GM19452 (cell line): Measurements from ENCODE around the gene TTC9.

ENCODE experiments used
- ATAC-seq: cut with Tn5 transposase; IDR thresholded peaks from one replicate; pipeline ENCODE4 v1.9.1; 2021; ENCODE audit not compliant: unreplicated experiment

TTC9 gene

GRCh38 chr14:70711451-70711850 lies 69.7 kb downstream of the TTC9 start:
- no peak for ATAC-seq

GRCh38 chr14:70713096-70713495 lies 71.4 kb downstream of the TTC9 start:
- ATAC-seq: no peak

GRCh38 chr14:70713511-70713916 lies 71.8 kb downstream of the TTC9 start:
- no peak for ATAC-seq

GRCh38 chr14:70714055-70714550 lies 72.4 kb downstream of the TTC9 start:
- ATAC-seq: no peak

- ATAC-seq: no peak
Measured at GRCh38 chr14:70716483-70716882, 74.8 kb downstream of the TTC9 start.

- no peak for ATAC-seq
Measured at GRCh38 chr14:70716958-70717357, 75.2 kb downstream of the TTC9 start.

GRCh38 chr14:70718383-70719118 lies 76.8 kb downstream of the TTC9 start:
- no peak for ATAC-seq

- no peak for ATAC-seq
Measured at GRCh38 chr14:70721542-70721941, 79.8 kb downstream of the TTC9 start.

GRCh38 chr14:70722418-70722817 lies 80.7 kb downstream of the TTC9 start:
- ATAC-seq: no peak

GRCh38 chr14:70723276-70723675 lies 81.6 kb downstream of the TTC9 start:
- ATAC-seq: no peak

GRCh38 chr14:70724110-70724509 lies 82.4 kb downstream of the TTC9 start:
- ATAC-seq: no peak

- no peak for ATAC-seq
Measured at GRCh38 chr14:70724944-70725343, 83.2 kb downstream of the TTC9 start.
